ENCODE results near the gene KLF6. TPM values are rescaled to one million over a fixed set of nuclear protein-coding genes. Genes with fewer than 3 reads are reported as not detected.
A peak's percentile ranks its signal among the peaks of the same experiment; 100 is the strongest.

KLF6 gene
- total and polyA plus RNA-seq, 2 donors (not counting 1 experiment from before 2014, with no cell fraction given) = 175 to 921 TPM

GRCh38 chr10:3792710-3793219, 7.8 kb upstream of the KLF6 start:
- no peaks in the 10 kb centered on the region for H3K79me2 ChIP-seq (ENCODE audit: control insufficient read depth, insufficient read depth, low read length)
- Mint-ChIP-seq H3K4me1 (peaks cover 14% of the 10 kb centered on the region), H3K4me3 (no peak overlapping the region), H3K27ac (peak overlapping the region; percentile 61), H3K27me3 (no peaks in the 10 kb centered on the region), H3K9me3 (ENCODE audit: insufficient read depth) (peaks cover 6% of the 10 kb centered on the region)
- DNase-seq = no peak
- no peak overlapping the region for H3K4me3 ChIP-seq (ENCODE audit: control extremely low read depth in 1 of 5, extremely low read depth in 1 of 5, insufficient read depth in 1 of 5, low read depth in 2 of 5, low read length in 4 of 5)
- no peak overlapping the region for H3K27ac ChIP-seq (ENCODE audit: low read length in 2 of 2)
- H4K20me1 ChIP-seq (ENCODE audit: control insufficient read depth, insufficient read depth, low read length, poor library complexity, severe bottlenecking) = no peaks in the 10 kb centered on the region
- H3K27me3 ChIP-seq (replicated peaks in 1 of 4; ENCODE audit: control extremely low read depth in 1 of 4, control insufficient read depth in 3 of 4, insufficient read depth in 4 of 4, low read length in 3 of 4) = no peaks in the 10 kb centered on the region
- peaks cover 9 to 10% of the 10 kb centered on the region in 2 donors for H3K4me1 ChIP-seq (ENCODE audit: control insufficient read depth in 2 of 2, insufficient read depth in 2 of 2, low read length in 2 of 2)
- ChIA-PET CTCF (interaction anchor here (0.6 kb wide), 1 partner anchor 183 kb away, joined by 3 read pairs; no protein-coding TSS in a partner anchor), POLR2A (interaction anchor here (1.3 to 4.5 kb wide), 2 partner anchors 8 to 9 kb away, joined by 3 to 21 read pairs; partner anchors contain the start of gene KLF6)
- 65% methylated on average over 4 of the region's 4 CpGs for WGBS (ENCODE audit: insufficient coverage)
- ATAC-seq (ENCODE audit: low read depth) = peak; percentile 41
- intact Hi-C loops (cut with micrococcal nuclease) = no loop called here
- no peaks in the 10 kb centered on the region for H3K36me3 ChIP-seq (replicated peaks in 1 of 2; ENCODE audit: control extremely low read depth in 1 of 2, control insufficient read depth in 1 of 2, extremely low read depth in 1 of 2, insufficient read depth in 2 of 2, low read length in 1 of 2)
- TF ChIP-seq CTCF (IDR thresholded peaks at IDR 0.05) (no peak), EZH2 (IDR thresholded peaks at IDR 0.05; ENCODE audit: borderline replicate concordance, insufficient read depth, low read depth, low read length, poor library complexity, severe bottlenecking) (no peak)
- no peak overlapping the region for H3K9ac ChIP-seq (ENCODE audit: low read length)
- peak overlapping the region; percentile 23 for H3K4me2 ChIP-seq (replicated peaks; ENCODE audit: low read depth, low read length, poor library complexity, severe bottlenecking)
- no peak overlapping the region for H2AFZ ChIP-seq (ENCODE audit: insufficient read depth, low read depth, low read length, poor library complexity, severe bottlenecking)
- peaks cover 0 to 3% (median 1%) of the 10 kb centered on the region in 3 donors for H3K9me3 ChIP-seq (ENCODE audit: control extremely low read depth in 1 of 3, control insufficient read depth in 2 of 3, insufficient read depth in 1 of 3, low read length in 2 of 3)

DNA sequence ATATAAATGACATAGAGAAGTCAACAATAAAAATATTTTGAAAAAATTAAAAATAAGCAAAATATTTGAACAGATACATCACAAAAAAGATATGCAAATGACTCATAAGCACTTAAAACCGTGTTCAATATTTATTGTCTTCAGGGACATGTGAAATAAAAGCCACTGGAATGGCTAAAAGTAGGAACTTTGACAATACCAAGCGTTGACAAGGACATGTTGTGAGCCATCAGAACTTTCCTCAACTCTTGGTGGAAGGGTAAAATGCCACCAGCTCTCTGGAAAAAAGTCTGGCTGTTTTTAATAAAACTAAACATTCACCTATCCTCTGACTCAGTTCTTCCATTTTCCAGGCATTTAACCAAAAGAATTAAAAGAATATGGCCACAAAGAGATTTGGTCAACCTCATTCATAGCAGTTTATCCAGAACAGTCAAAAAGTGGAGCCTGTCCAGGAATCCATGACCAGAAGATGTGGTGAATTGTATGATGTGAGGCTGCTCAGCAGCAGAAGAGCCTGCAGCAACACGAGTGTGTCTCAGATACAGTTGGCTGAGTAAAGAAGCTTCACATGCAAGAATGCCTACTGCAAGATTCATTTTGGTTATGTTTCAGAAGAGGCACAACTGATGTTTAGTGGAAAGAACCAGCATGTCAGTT, 7.1 kb upstream of the KLF6 start:
- Histone ChIP-seq H3K4me1 (ENCODE audit: control insufficient read depth in 2 of 2, insufficient read depth in 2 of 2, low read length in 2 of 2) (peaks cover 9 to 10% of the 10 kb centered on the region in 2 donors), H3K27me3 (replicated peaks in 1 of 4; ENCODE audit: control extremely low read depth in 1 of 4, control insufficient read depth in 3 of 4, insufficient read depth in 4 of 4, low read length in 3 of 4) (no peaks in the 10 kb centered on the region), H3K4me3 (ENCODE audit: control extremely low read depth in 1 of 5, extremely low read depth in 1 of 5, insufficient read depth in 1 of 5, low read depth in 2 of 5, low read length in 4 of 5) (no peak overlapping the region), H4K20me1 (ENCODE audit: control insufficient read depth, insufficient read depth, low read length, poor library complexity, severe bottlenecking) (no peaks in the 10 kb centered on the region), H3K36me3 (replicated peaks in 1 of 2; ENCODE audit: control extremely low read depth in 1 of 2, control insufficient read depth in 1 of 2, extremely low read depth in 1 of 2, insufficient read depth in 2 of 2, low read length in 1 of 2) (no peaks in the 10 kb centered on the region), H2AFZ (ENCODE audit: insufficient read depth, low read depth, low read length, poor library complexity, severe bottlenecking) (no peak overlapping the region), H3K79me2 (ENCODE audit: control insufficient read depth, insufficient read depth, low read length) (no peaks in the 10 kb centered on the region), H3K9me3 (ENCODE audit: control extremely low read depth in 1 of 3, control insufficient read depth in 2 of 3, insufficient read depth in 1 of 3, low read length in 2 of 3) (peaks cover 0 to 3% (median 1%) of the 10 kb centered on the region in 3 donors), H3K27ac (ENCODE audit: low read length in 2 of 2) (no peak overlapping the region), H3K4me2 (replicated peaks; ENCODE audit: low read depth, low read length, poor library complexity, severe bottlenecking) (peak overlapping the region; percentile 23), H3K9ac (ENCODE audit: low read length) (no peak overlapping the region)
- TF ChIP-seq EZH2 (IDR thresholded peaks at IDR 0.05; ENCODE audit: borderline replicate concordance, insufficient read depth, low read depth, low read length, poor library complexity, severe bottlenecking) (no peak), CTCF (IDR thresholded peaks at IDR 0.05) (no peak)
- intact Hi-C loops (cut with micrococcal nuclease) = no loop called here
- CTCF ChIA-PET = interaction anchor here (0.6 kb wide), 1 partner anchor 183 kb away, joined by 3 read pairs; no protein-coding TSS in a partner anchor
- peaks cover 6% of the 10 kb centered on the region for H3K9me3 Mint-ChIP-seq (ENCODE audit: insufficient read depth)
- DNase-seq = no peak
- POLR2A ChIA-PET = interaction anchor here (1.3 kb wide), 1 partner anchor 9 kb away, joined by 3 read pairs; no protein-coding TSS in a partner anchor
- no peak overlapping the region for H3K4me3 Mint-ChIP-seq
- H3K27me3 Mint-ChIP-seq = no peaks in the 10 kb centered on the region
- ATAC-seq (ENCODE audit: low read depth) = peak; percentile 24
- H3K4me1 Mint-ChIP-seq = peaks cover 14% of the 10 kb centered on the region
- 0% methylated on average over 1 of the region's 3 CpGs for WGBS (ENCODE audit: insufficient coverage)
- H3K27ac Mint-ChIP-seq = peak overlapping the region; percentile 61
